Thyroid gland (tissue), 4 donors: ENCODE results near the gene RNF128. TPM values are rescaled to one million over a fixed set of nuclear protein-coding genes. Genes with fewer than 3 reads are reported as not detected.
"Not testable (repeated sequence)": the region's sequence is repeated elsewhere in the genome, so short reads cannot be mapped to it uniquely, and the experiment has no call there.

ENCODE experiments used
- DNase-seq, 2 donors: peaks; one replicate each; pipeline ENCODE4 v3.0.0-alpha.2; 2019
- H3K27ac ChIP-seq, 3 donors: fragments of 200-600 bp; sonication (generic); 1 replicate in 2 of 3; 2 replicates in 1 of 3; pipeline ENCODE4 v1.5.1; 2016 to 2019; ENCODE audit warnings: mild to moderate bottlenecking in 1 of 3, moderate library complexity in 1 of 3
- H3K27me3 ChIP-seq: fragments of 200-600 bp; sonication (generic); one replicate; pipeline ENCODE4 v1.5.1; 2019
- H3K36me3 ChIP-seq, 2 donors: fragments of 200-600 bp; sonication (generic); one replicate each; pipeline ENCODE4 v1.5.1; 2016 to 2019
- H3K4me1 ChIP-seq, 2 donors: fragments of 200-600 bp; sonication (generic); one replicate each; pipeline ENCODE4 v1.5.1; 2017 to 2019
- H3K4me3 ChIP-seq, 3 donors: fragments of 200-600 bp; sonication (generic); replicated peaks in 1 of 3; 1 replicate in 2 of 3; 2 replicates in 1 of 3; pipeline ENCODE4 v1.5.1; 2016; ENCODE audit warnings: mild to moderate bottlenecking in 1 of 3
- H3K9me3 ChIP-seq: fragments of 200-600 bp; sonication (generic); one replicate; pipeline ENCODE4 v1.5.1; 2017
- POLR2A ChIP-seq, 2 donors: fragments of 450-650 bp; IDR thresholded peaks; one replicate each; pipeline ENCODE4 v1.6.1; 2017; ENCODE audit warnings: antibody characterized with exemption in 2 of 2, mild to moderate bottlenecking in 2 of 2, moderate library complexity in 1 of 2
- WGBS, 2 donors: methylation state at CpG; one replicate each; pipeline ENCODE4 v1.1.5; 2017; 5-methylcytosine and 5-hydroxymethylcytosine counted together
- intact Hi-C: fragments of 100-400 bp; cut with DNase I; formaldehyde crosslinking; loops from one replicate; pipeline ENCODE4 v1.15.1; 2023
- total RNA-seq, 4 donors: library from RNA; depleted of rRNA; stranded (reverse); fragments of >200 nt; gene quantifications; one replicate each; pipeline ENCODE4 v1.2.3, GENCODE V29; 2016
- TF ChIP-seq, protein P1 (sequence below), 6 experiments: fragments of 200-600 bp in 3 of 6; fragments of 450-650 bp in 3 of 6; sonication (generic) in 3 of 6; IDR thresholded peaks; one replicate each; pipeline ENCODE4 v1.5.1; 2016 to 2019; ENCODE audit warnings: antibody characterized with exemption in 6 of 6, mild to moderate bottlenecking in 2 of 6, inconsistent platforms in 1 of 6, moderate library complexity in 1 of 6

Gene RNF128
- total RNA-seq, 4 donors from 2014 or later: 46.5 to 68.6 (median 63.5) TPM

- intact Hi-C loops: no loop called here
- H3K27ac ChIP-seq: no peak overlapping the region
These were observed 84.8 kb downstream of the RNF128 start for GRCh38 chrX:106811131-106811910.

GRCh38 chrX:106812930-106813329 is 86.4 kb downstream of the RNF128 start:
- H3K27ac ChIP-seq, H3K36me3 ChIP-seq, DNase-seq, H3K27me3 ChIP-seq, H3K9me3 ChIP-seq, H3K4me3 ChIP-seq, intact Hi-C loops, H3K4me1 ChIP-seq: not testable (repeated sequence)
- WGBS, 2 donors: 89 to 92% methylated on average over 5 of the region's 5 CpGs

More at GRCh38 chrX:106811131-106811910, 84.8 kb downstream of the RNF128 start:
- Histone ChIP-seq H3K4me3 (no peak overlapping the region), H3K36me3 (no peaks in the 10 kb centered on the region), H3K27me3 (no peaks in the 10 kb centered on the region), H3K4me1 (no peaks in the 10 kb centered on the region), H3K9me3 (no peaks in the 10 kb centered on the region)
- WGBS, 2 donors: 75 to 83% methylated on average over 7 of the region's 7 CpGs
- no peak for DNase-seq
- no peak for TF ChIP-seq POLR2A (IDR thresholded peaks at IDR 0.05)
- TF ChIP-seq, protein P1, sequence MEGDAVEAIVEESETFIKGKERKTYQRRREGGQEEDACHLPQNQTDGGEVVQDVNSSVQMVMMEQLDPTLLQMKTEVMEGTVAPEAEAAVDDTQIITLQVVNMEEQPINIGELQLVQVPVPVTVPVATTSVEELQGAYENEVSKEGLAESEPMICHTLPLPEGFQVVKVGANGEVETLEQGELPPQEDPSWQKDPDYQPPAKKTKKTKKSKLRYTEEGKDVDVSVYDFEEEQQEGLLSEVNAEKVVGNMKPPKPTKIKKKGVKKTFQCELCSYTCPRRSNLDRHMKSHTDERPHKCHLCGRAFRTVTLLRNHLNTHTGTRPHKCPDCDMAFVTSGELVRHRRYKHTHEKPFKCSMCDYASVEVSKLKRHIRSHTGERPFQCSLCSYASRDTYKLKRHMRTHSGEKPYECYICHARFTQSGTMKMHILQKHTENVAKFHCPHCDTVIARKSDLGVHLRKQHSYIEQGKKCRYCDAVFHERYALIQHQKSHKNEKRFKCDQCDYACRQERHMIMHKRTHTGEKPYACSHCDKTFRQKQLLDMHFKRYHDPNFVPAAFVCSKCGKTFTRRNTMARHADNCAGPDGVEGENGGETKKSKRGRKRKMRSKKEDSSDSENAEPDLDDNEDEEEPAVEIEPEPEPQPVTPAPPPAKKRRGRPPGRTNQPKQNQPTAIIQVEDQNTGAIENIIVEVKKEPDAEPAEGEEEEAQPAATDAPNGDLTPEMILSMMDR (IDR thresholded peaks at IDR 0.05): no peak

GRCh38 chrX:106814093-106814492 is 87.6 kb downstream of the RNF128 start:
- H3K4me3 ChIP-seq, H3K27me3 ChIP-seq, DNase-seq, H3K9me3 ChIP-seq, H3K27ac ChIP-seq, H3K4me1 ChIP-seq, intact Hi-C loops, H3K36me3 ChIP-seq: not testable (repeated sequence)
- 93 to 100% methylated on average over 3 of the region's 3 CpGs for WGBS, 2 donors

Other genes starting within 250 kb of the RNF128 start
- 10 to 100 TPM in 2 of 4 donors, 1 to 10 TPM in 2; 5.5 to 21.0 (median 11.4) TPM for gene RADX, start 114.7 kb upstream of the RNF128 start, total RNA-seq
- gene TBC1D8B, start 76.0 kb downstream of the RNF128 start, total RNA-seq: 10 to 100 TPM; 14.8 to 25.3 (median 19.8) TPM
- gene RIPPLY1, start 176.6 kb downstream of the RNF128 start, total RNA-seq: not detected
- under 1 TPM in 2 of 4 donors, not detected in 2; 0.29 to 0.34 TPM for gene CLDN2, start 193.7 kb downstream of the RNF128 start, total RNA-seq